K562 (cell line): ENCODE data around the gene CTPS1. TPM values are rescaled to one million over a fixed set of nuclear protein-coding genes. Genes with fewer than 3 reads are reported as not detected.

Experiments
- CBFB ChIP-seq: sonication (generic); formaldehyde crosslinking; IDR thresholded peaks from 2 replicates; pipeline ENCODE4 v1.4.0; 2020; ENCODE audit warnings: mild to moderate bottlenecking, missing genetic modification reagents
- CBX5 ChIP-seq: IDR thresholded peaks from 2 replicates; pipeline ENCODE4 v1.6.1; 2014; ENCODE audit warnings: low read depth, borderline replicate concordance
- ERF ChIP-seq: fragments of 450-650 bp; formaldehyde crosslinking; IDR thresholded peaks from 2 replicates; pipeline ENCODE4 v1.4.0; 2020; ENCODE audit warnings: mild to moderate bottlenecking, mixed read lengths
- ETS2 ChIP-seq: IDR thresholded peaks from 2 replicates; pipeline ENCODE4 v1.6.1; 2016; ENCODE audit warnings: borderline replicate concordance, missing genetic modification characterization, mild to moderate bottlenecking, moderate library complexity, missing compliant biosample characterization; ENCODE audit not compliant: poor library complexity, severe bottlenecking
- FOSL1 ChIP-seq: fragments of 200-800 bp; sonication (Bioruptor generic); conservative IDR thresholded peaks from 2 replicates; pipeline ENCODE4 v1.6.1; 2016; ENCODE audit warnings: missing genetic modification characterization, missing compliant biosample characterization
- JUNB ChIP-seq: fragments of 450-650 bp; formaldehyde crosslinking; conservative IDR thresholded peaks from 2 replicates; pipeline ENCODE4 v1.4.0; 2020; ENCODE audit warnings: mild to moderate bottlenecking
- KLF16 ChIP-seq: IDR thresholded peaks from 2 replicates; pipeline ENCODE4 v1.6.1; 2016; ENCODE audit warnings: antibody characterized with exemption
- KLF6 ChIP-seq: fragments of 250-450 bp; sonication (Bioruptor Pico); IDR thresholded peaks from 2 replicates; pipeline ENCODE4 v1.4.0; 2020; ENCODE audit warnings: mild to moderate bottlenecking, moderate library complexity, borderline replicate concordance
- MED1 ChIP-seq: sonication (generic); formaldehyde crosslinking; IDR thresholded peaks from 2 replicates; pipeline ENCODE4 v1.8.1; 2023; ENCODE audit warnings: missing genetic modification reagents, borderline replicate concordance
- MNT ChIP-seq, 2 experiments: fragments of 450-650 bp; conservative IDR thresholded peaks; 2 replicates each; pipeline ENCODE4 v1.6.1; 2017; ENCODE audit warnings: mild to moderate bottlenecking in 2 of 2, moderate library complexity in 2 of 2
- MTA2 ChIP-seq: fragments of 450-650 bp; IDR thresholded peaks from 2 replicates; pipeline ENCODE4 v1.6.1; 2016; ENCODE audit warnings: low read depth
- NEUROD1 ChIP-seq: fragments of 150-350 bp; IDR thresholded peaks from 2 replicates; pipeline ENCODE4 v1.6.1; 2014; ENCODE audit warnings: borderline replicate concordance, low read length, low read depth; ENCODE audit not compliant: partially characterized antibody
- PHB2 ChIP-seq: fragments of 450-650 bp; IDR thresholded peaks from 2 replicates; pipeline ENCODE4 v1.6.1; 2017; ENCODE audit warnings: low read depth
- POLR3G ChIP-seq: IDR thresholded peaks from 2 replicates; pipeline ENCODE4 v1.6.1; 2011; ENCODE audit not compliant: insufficient read length, insufficient replicate concordance; ENCODE audit errors: extremely low read depth
- PTTG1 ChIP-seq: fragments of 450-650 bp; IDR thresholded peaks from 2 replicates; pipeline ENCODE4 v1.6.1; 2016; ENCODE audit warnings: low read depth, mild to moderate bottlenecking, missing genetic modification characterization, missing compliant biosample characterization
- SMAD1 ChIP-seq: fragments of 150-350 bp; IDR thresholded peaks from 2 replicates; pipeline ENCODE4 v1.6.1; 2014; ENCODE audit warnings: low read length, low read depth; ENCODE audit not compliant: partially characterized antibody
- SRF ChIP-seq, 2 experiments: fragments of 250-450, 450-650 bp in 1 of 2; sonication (Bioruptor Pico) in 1 of 2; sonication (generic) in 1 of 2; formaldehyde crosslinking; IDR thresholded peaks; 2 replicates each; pipeline versions ENCODE4 v1.5.0 to v1.5.1; 2020 to 2022; ENCODE audit warnings: mild to moderate bottlenecking in 1 of 2, missing genetic modification reagents in 1 of 2
- THRB ChIP-seq: fragments of 450-650 bp; formaldehyde crosslinking; conservative IDR thresholded peaks from 2 replicates; pipeline ENCODE4 v1.4.0; 2022; ENCODE audit warnings: mild to moderate bottlenecking, missing genetic modification characterization
- U2AF1 ChIP-seq: fragments of 200-400 bp; formaldehyde crosslinking; optimal IDR thresholded peaks from 2 replicates; pipeline ENCODE3; 2017; ENCODE audit warnings: mild to moderate bottlenecking, low read depth, low read length, moderate library complexity
- XRCC5 ChIP-seq: fragments of 200-400 bp; formaldehyde crosslinking; IDR thresholded peaks from 2 replicates; pipeline ENCODE4 v1.6.1; 2017; ENCODE audit warnings: low read depth, mild to moderate bottlenecking, low read length
- ZBTB2 ChIP-seq: fragments of 450-650 bp; IDR thresholded peaks from 2 replicates; pipeline ENCODE4 v1.6.1; 2016; ENCODE audit warnings: antibody characterized with exemption
- ZBTB7A ChIP-seq: IDR thresholded peaks from 2 replicates; pipeline ENCODE4 v1.6.1; 2011; ENCODE audit warnings: low read depth, mild to moderate bottlenecking, low read length, moderate library complexity, borderline replicate concordance; ENCODE audit not compliant: control insufficient read depth
- ZNF274 ChIP-seq: IDR thresholded peaks from 2 replicates; pipeline ENCODE4 v1.6.1; 2011; ENCODE audit warnings: low read depth, mild to moderate bottlenecking, low read length, moderate library complexity, borderline replicate concordance
- ZNF384 ChIP-seq: IDR thresholded peaks from 2 replicates; pipeline ENCODE4 v1.6.1; 2012; ENCODE audit warnings: low read depth, low read length, improper control_type of control experiment
- ZNF57 ChIP-seq: fragments of 450-650 bp; formaldehyde crosslinking; IDR thresholded peaks from 2 replicates; pipeline ENCODE4 v1.4.0; 2020; ENCODE audit warnings: mild to moderate bottlenecking, moderate library complexity
- ZNF696 ChIP-seq: fragments of 250-450 bp; sonication (Bioruptor Pico); conservative IDR thresholded peaks from 2 replicates; pipeline ENCODE4 v1.4.0; 2020; ENCODE audit warnings: mild to moderate bottlenecking, moderate library complexity
- ZNF699 ChIP-seq: fragments of 250-450 bp; sonication (Bioruptor Pico); IDR thresholded peaks from 2 replicates; pipeline ENCODE4 v1.8.0; 2021; ENCODE audit warnings: mild to moderate bottlenecking, moderate library complexity; ENCODE audit not compliant: insufficient replicate concordance
- polyA plus RNA-seq, 8 experiments: library from polyadenylated mRNA; depleted of rRNA in 4 of 8; stranded (reverse) in 5 of 8; unstranded in 3 of 8; fragments of >200 nt; fragmentation: Nextera tagmentation in 2 of 8; fragmentation: Illumina TruSeq in 1 of 8; extraction: Ambion mirVana in 2 of 8; extraction: Trizol in 1 of 8; gene quantifications; 2 replicates each; pipeline versions ENCODE4 v1.2.1 to v1.2.3, GENCODE V29; 2011 to 2014; ENCODE audit warnings: inconsistent platforms in 1 of 8, missing spikeins in 1 of 8
- total RNA-seq, 7 experiments: library from RNA; depleted of rRNA in 6 of 7; stranded (reverse); fragments of >200 nt in 6 of 7; fragmentation: Illumina TruSeq in 2 of 7; extraction: Trizol in 2 of 7; gene quantifications; 2 replicates each; pipeline versions ENCODE4 v1.2.1 to v1.2.3, GENCODE V29; 2011 to 2021; ENCODE audit warnings: low replicate concordance in 1 of 7

Gene CTPS1
- total and polyA plus RNA-seq, 9 of the 15 experiments (the other 6 are each of a cell fraction or from before 2014, with no cell fraction given), result 44.4 to 164 (median 87.7) TPM

GRCh38 chr1:40974945-40975344 lies 4.6 kb upstream of the CTPS1 start (continued):
- TF ChIP-seq POLR3G, result no peak
- TF ChIP-seq JUNB, result no peak
- TF ChIP-seq ZNF696 (CRISPR knock-in tag), result no peak
- TF ChIP-seq MED1 (CRISPR knock-in tag), result no peak
- TF ChIP-seq ZBTB2, result peak; percentile 48; the same call in 1 of the 2 replicates
- TF ChIP-seq SMAD1, result peak; percentile 63
- TF ChIP-seq ZNF384, result no peak
- no peak for TF ChIP-seq SRF (CRISPR knock-in tag; IDR thresholded peaks at IDR 0.05)
- peak in 1 of 2 experiments; percentile 68; a peak in 2 of 4 replicates for TF ChIP-seq MNT (conservative IDR thresholded peaks at IDR 0.05)
- no peak for TF ChIP-seq PHB2
- TF ChIP-seq KLF6 (CRISPR knock-in tag), result peak; percentile 84; the same call in 1 of the 2 replicates
- no peak for TF ChIP-seq U2AF1
- TF ChIP-seq CBX5, result no peak
- no peak for TF ChIP-seq ZNF699 (CRISPR knock-in tag)
- no peak for TF ChIP-seq PTTG1
- TF ChIP-seq ZNF274, result no peak
- TF ChIP-seq ZBTB7A, result no peak
- TF ChIP-seq FOSL1 (tag), result peak; percentile 92
- no peak for TF ChIP-seq ETS2
- no peak for TF ChIP-seq NEUROD1
- TF ChIP-seq XRCC5, result no peak
- TF ChIP-seq ERF, result peak; percentile 72; the same call in 1 of the 2 replicates
- no peak for TF ChIP-seq ZNF57 (CRISPR knock-in tag)
- TF ChIP-seq CBFB (CRISPR knock-in tag), result no peak
- TF ChIP-seq THRB (CRISPR knock-in tag), result 0 out of 2 replicates have a peak, but pooled peaks have one; percentile 32
- TF ChIP-seq MTA2, result peak; percentile 90
- TF ChIP-seq KLF16, result peak; percentile 96
